Occipital lobe (tissue), 2 donors: ENCODE measurements around the gene RXRG. TPM values are rescaled to one million over a fixed set of nuclear protein-coding genes. Genes with fewer than 3 reads are reported as not detected.
A peak's percentile ranks its signal among the peaks of the same experiment; 100 is the strongest.
"Not testable (repeated sequence)": the region's sequence is repeated elsewhere in the genome, so short reads cannot be mapped to it uniquely, and the experiment has no call there.

Experiments used
- DNase-seq: peaks from one replicate; lab custom pipeline; 2025; lab: John Stamatoyannopoulos, UW
- total RNA-seq: library from RNA; depleted of rRNA; stranded (reverse); fragments of >200 nt; gene quantifications from one replicate; pipeline ENCODE4 v1.2.3, GENCODE V29; 2014

RXRG gene
- total RNA-seq = 0.31 TPM

- DNase-seq = peak; percentile 38
These were observed at the start of gene RXRG for GRCh38 chr1:165444897-165445370. Gene RXRG (minus strand): TSS chr1:165445126. CDS start chr1:165444893, 233 bp downstream.

- DNase-seq = no peak
These were observed 48.0 kb upstream of the RXRG start for GRCh38 chr1:165492845-165493373.

GRCh38 chr1:165490175-165490574 is 45.2 kb upstream of the RXRG start:
- no peak for DNase-seq

DNA sequence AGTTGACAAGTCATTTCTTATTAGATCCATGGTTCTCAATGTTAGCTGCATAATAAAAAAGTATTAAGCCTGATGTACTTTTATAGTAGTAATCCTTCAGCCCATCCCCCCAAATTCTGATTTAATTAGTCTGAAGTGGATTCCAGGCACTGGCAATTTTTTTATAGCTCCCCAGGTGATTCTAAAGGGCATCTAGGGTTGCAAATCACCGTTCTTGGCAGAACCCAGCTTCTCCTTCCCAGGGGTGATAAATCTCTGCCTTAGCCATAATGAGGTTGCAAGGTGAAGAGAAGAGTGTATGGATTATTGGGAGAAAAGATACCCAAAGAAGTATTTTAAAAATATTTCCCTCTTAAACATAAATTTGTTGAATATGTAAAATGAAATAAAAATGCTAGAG is 43.0 kb upstream of the RXRG start:
- DNase-seq = no peak

GRCh38 chr1:165486663-165487062 is 41.7 kb upstream of the RXRG start:
- no peak for DNase-seq

DNA sequence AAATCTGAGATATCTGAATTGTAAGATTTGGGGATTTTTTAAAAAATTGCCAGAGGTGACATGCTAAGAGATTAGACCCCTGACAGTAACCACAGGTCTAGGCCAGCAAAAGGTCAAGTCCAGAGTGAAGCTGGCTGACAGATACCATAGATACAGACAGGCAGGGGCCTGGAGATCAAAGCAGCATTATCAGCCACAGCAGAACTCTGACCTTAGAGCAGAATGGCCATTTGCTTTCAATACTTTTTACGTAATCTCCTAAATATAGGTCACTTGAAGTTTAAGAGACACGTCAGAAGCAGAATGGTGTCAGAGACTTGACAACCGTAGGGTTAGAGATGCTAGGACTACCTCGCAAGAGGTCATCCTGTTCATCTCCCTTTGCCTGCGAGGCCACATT is 40.8 kb upstream of the RXRG start:
- DNase-seq = no peak

DNA sequence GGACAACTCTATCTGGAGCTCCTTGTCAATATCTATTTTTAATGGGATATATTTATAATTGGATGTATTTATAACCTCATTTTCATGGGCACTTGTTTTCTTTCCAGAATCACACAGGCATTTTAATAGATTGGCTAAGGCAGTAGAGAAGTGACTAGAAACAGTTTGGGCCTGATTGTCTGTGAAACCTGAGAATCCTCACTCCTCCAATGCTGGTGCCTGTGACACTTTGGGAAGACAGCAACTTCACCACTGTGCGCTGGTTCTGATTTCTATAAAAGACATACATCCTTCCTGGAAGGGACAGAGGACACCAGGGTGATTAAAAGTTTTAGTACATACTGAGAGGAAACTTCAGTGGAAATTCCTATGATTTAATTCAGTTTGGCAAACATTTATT is 39.6 kb upstream of the RXRG start:
- no peak for DNase-seq

DNA sequence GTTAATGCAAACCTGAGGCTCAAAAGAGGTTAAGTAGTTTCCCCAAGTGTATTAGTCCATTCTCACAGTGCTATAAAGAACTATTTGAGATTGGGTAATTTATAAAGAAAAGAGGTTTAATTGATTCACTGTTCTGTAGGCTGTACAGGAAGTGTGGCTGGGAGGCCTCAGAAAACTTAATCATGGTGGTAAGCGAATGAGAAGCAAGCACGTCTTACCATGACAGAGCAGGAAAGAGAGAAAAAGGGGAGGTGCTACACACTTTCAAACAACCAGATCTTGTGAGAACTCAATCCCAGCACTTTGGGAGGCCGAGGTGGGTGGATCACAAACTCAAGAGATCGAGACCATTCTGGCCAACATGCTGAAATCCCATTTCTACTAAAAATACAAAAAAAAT is 38.5 kb upstream of the RXRG start:
- DNase-seq = no peak

DNA sequence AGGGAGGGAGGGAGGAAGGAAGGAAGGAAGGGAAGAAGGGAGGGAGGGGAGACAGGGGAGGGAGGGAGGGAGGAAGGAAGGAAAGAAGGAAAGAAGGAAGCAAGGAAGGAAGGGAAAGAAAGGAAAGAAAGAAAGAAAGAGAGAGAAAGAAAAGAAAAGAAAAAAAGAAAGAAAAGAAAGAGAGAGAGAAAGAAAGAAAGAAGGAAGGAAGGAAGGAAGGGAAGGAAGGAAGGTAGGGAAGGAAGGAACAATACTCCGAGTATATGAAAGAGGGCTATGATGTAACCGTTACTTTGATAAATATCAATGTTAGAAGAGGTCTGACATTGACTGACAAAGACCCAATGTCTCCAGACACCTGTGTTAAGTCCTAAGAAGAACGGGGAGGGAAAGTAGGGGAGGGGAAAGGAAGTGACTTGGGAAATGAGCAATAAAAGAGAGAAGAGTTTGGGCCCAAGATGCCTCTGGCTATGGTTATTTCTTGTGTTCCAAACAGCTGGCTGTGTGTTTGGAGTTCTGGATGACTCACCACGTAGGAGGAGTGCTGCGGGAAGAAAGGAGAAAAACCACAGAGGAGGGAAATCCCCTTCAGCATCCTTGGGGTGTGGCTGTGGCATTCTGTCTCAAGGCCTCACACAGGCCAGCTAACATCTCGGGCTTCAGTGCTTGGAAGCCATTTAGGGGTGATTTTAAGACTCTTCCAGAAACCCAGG is 37.0 kb upstream of the RXRG start:
- DNase-seq = no peak

DNA sequence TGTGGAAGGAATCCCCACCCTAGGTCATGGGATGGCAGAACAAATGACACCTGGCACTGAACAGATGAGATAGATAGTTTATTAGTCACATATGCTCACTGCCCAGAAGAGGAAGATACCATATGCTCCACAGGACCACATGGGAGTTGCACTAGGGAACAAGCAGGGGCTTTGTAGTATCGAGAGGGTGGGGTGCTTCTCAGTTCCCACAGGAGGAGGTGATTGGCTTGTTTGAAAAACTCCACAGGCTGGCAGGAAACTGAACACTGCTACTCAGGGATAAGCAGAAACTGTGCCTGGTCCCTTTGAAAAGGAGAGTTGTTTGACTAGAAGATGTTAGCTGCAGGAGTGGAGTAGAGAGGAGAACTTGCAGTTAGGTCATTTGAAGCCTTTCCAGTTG is 31.9 kb upstream of the RXRG start:
- DNase-seq = no peak

GRCh38 chr1:165474196-165474595 is 29.3 kb upstream of the RXRG start:
- DNase-seq = no peak

GRCh38 chr1:165473081-165473480 is 28.2 kb upstream of the RXRG start:
- DNase-seq = no peak

- no peak for DNase-seq
These were observed 23.9 kb upstream of the RXRG start for GRCh38 chr1:165468726-165469249.

DNA sequence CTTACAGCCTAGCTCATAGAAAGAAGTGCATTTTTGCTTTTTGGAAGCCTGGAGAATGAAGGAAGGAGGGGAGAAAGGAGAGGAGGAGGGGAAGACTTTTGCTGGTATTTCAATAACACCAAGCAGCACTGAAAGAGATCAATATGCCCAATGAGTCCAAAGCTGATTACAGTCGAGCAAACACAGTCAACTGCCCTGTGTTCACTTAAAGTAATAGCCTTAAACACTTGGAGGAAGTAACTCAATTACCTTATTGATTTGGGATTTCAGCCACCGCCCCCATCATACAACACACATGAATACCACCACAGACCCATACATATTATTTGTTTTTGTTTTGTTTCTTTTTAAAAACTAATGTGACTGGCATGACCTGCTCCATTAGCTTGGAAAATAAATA is 23.3 kb upstream of the RXRG start:
- no peak for DNase-seq

- DNase-seq = no peak
These were observed 22.8 kb upstream of the RXRG start for GRCh38 chr1:165467706-165468105.

GRCh38 chr1:165463978-165464377 is 19.1 kb upstream of the RXRG start:
- DNase-seq = no peak

GRCh38 chr1:165459683-165460082 is 14.8 kb upstream of the RXRG start:
- DNase-seq = not testable (repeated sequence)

DNA sequence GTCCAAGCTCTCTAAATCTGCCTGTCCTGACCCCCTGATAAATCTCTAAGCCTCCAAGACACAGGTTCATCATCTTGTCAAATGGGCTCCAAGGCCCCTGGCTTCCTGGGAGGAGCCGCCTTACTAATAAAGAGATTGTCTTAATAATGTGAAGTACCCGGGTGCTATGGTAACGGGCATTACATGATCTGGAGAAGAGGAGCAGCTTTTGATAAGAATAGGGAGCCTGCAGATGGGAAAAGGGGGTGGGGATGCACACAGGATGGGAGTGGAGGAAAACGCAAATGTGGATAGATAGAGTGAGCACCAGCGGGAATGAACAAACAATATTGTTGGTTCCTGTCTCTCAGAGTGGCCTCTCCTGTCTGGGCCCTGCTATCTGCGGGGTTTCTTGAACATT is 11.9 kb upstream of the RXRG start:
- no peak for DNase-seq

DNA sequence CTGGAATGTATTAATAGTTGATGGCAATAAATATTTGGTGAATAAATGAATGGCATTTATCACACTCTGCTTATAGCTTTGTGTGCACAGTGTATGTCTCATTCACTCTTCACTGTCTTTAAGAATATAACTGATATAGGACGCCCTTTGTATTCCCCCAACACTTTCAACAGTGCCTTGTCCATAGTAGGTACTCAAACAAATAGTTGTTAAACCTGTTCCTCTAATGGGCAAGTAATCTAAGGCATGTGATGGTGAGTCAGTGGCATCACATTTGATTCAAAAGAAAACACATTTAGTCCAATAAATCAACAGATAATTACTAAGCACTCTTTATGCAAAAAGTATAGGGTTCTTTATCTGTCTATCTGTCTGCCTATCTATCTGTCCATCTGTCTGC is 11.2 kb upstream of the RXRG start:
- no peak for DNase-seq

GRCh38 chr1:165455111-165455510 is 10.2 kb upstream of the RXRG start:
- no peak for DNase-seq

- no peak for DNase-seq
These were observed 9.2 kb upstream of the RXRG start for GRCh38 chr1:165454091-165454610.

GRCh38 chr1:165452336-165453130 is 7.6 kb upstream of the RXRG start:
- DNase-seq = no peak
